K562 (cell line): ENCODE results near the gene SPTBN4. TPM values are rescaled to one million over a fixed set of nuclear protein-coding genes. Genes with fewer than 3 reads are reported as not detected.
A peak's percentile ranks its signal among the peaks of the same experiment; 100 is the strongest.

Experiments
- CBFA2T3 ChIP-seq: fragments of 450-650 bp; IDR thresholded peaks from 2 replicates; pipeline ENCODE4 v1.6.1; 2017
- CEBPZ ChIP-seq: fragments of 150-350 bp; IDR thresholded peaks from 2 replicates; pipeline ENCODE4 v1.6.1; 2014; ENCODE audit warnings: low read depth, mild to moderate bottlenecking, low read length, borderline replicate concordance
- CHD4 ChIP-seq: fragments of 200-600 bp; sonication (generic); IDR thresholded peaks from 3 replicates; pipeline ENCODE4 v1.6.1; 2012; ENCODE audit warnings: low read depth, mild to moderate bottlenecking, mixed read lengths, low read length, inconsistent platforms; ENCODE audit not compliant: insufficient read depth, insufficient replicate concordance, poor library complexity, severe bottlenecking
- ETV6 ChIP-seq, 3 experiments: fragments of 150-350 bp in 1 of 3; sonication (generic) in 1 of 3; formaldehyde crosslinking in 1 of 3; IDR thresholded peaks; 2 replicates each; pipeline versions ENCODE4 v1.6.1 to v1.8.0; 2014 to 2022; ENCODE audit warnings: borderline replicate concordance in 2 of 3, low read depth in 2 of 3, antibody characterized with exemption in 1 of 3, low read length in 1 of 3, mild to moderate bottlenecking in 1 of 3, missing genetic modification reagents in 1 of 3
- GTF2E2 ChIP-seq: fragments of 200-800 bp; sonication (Bioruptor generic); IDR thresholded peaks from 2 replicates; pipeline ENCODE4 v1.6.1; 2016; ENCODE audit warnings: missing genetic modification characterization, missing compliant biosample characterization
- HMG20B ChIP-seq: fragments of 250-450 bp; sonication (Bioruptor Pico); IDR thresholded peaks from 2 replicates; pipeline ENCODE4 v1.5.0; 2021; ENCODE audit warnings: mild to moderate bottlenecking
- JUN ChIP-seq, 2 experiments: sonication (generic) in 1 of 2; formaldehyde crosslinking in 1 of 2; IDR thresholded peaks; 2 replicates each; pipeline versions ENCODE4 v1.6.1 to v1.8.0; 2012 to 2022; ENCODE audit warnings: borderline replicate concordance in 2 of 2, mild to moderate bottlenecking in 2 of 2, improper control_type of control experiment in 1 of 2, low read depth in 1 of 2, low read length in 1 of 2, missing genetic modification reagents in 1 of 2
- JUNB ChIP-seq: fragments of 450-650 bp; formaldehyde crosslinking; conservative IDR thresholded peaks from 2 replicates; pipeline ENCODE4 v1.4.0; 2020; ENCODE audit warnings: mild to moderate bottlenecking
- MTA2 ChIP-seq: fragments of 450-650 bp; IDR thresholded peaks from 2 replicates; pipeline ENCODE4 v1.6.1; 2016; ENCODE audit warnings: low read depth
- RFX1 ChIP-seq: fragments of 450-650 bp; IDR thresholded peaks from 2 replicates; pipeline ENCODE4 v1.6.1; 2016; ENCODE audit warnings: mild to moderate bottlenecking, moderate library complexity
- TBP ChIP-seq: optimal IDR thresholded peaks from 2 replicates; pipeline ENCODE3; 2011; ENCODE audit warnings: low read depth, low read length, improper control_type of control experiment
- THAP7 ChIP-seq: fragments of 250-450 bp; sonication (Bioruptor Pico); IDR thresholded peaks from 2 replicates; pipeline ENCODE4 v1.5.0; 2021
- ZBTB26 ChIP-seq: fragments of 450-650 bp; formaldehyde crosslinking; IDR thresholded peaks from 2 replicates; pipeline ENCODE4 v1.4.0; 2022; ENCODE audit warnings: missing genetic modification characterization
- ZEB2 ChIP-seq: fragments of 450-650 bp; IDR thresholded peaks from 2 replicates; pipeline ENCODE4 v1.6.1; 2016
- ZNF444 ChIP-seq: fragments of 250-450 bp; sonication (Bioruptor Pico); IDR thresholded peaks from 2 replicates; pipeline ENCODE4 v1.4.0; 2020; ENCODE audit warnings: mild to moderate bottlenecking, moderate library complexity
- ZNF609 ChIP-seq: sonication (generic); formaldehyde crosslinking; IDR thresholded peaks from 2 replicates; pipeline ENCODE4 v1.8.1; 2023; ENCODE audit warnings: missing genetic modification reagents, mild to moderate bottlenecking, borderline replicate concordance
- polyA plus RNA-seq, 8 experiments: library from polyadenylated mRNA; depleted of rRNA in 4 of 8; stranded (reverse) in 5 of 8; unstranded in 3 of 8; fragments of >200 nt; fragmentation: Nextera tagmentation in 2 of 8; fragmentation: Illumina TruSeq in 1 of 8; extraction: Ambion mirVana in 2 of 8; extraction: Trizol in 1 of 8; gene quantifications; 2 replicates each; pipeline versions ENCODE4 v1.2.1 to v1.2.3, GENCODE V29; 2011 to 2014; ENCODE audit warnings: inconsistent platforms in 1 of 8, missing spikeins in 1 of 8
- total RNA-seq, 7 experiments: library from RNA; depleted of rRNA in 6 of 7; stranded (reverse); fragments of >200 nt in 6 of 7; fragmentation: Illumina TruSeq in 2 of 7; extraction: Trizol in 2 of 7; gene quantifications; 2 replicates each; pipeline versions ENCODE4 v1.2.1 to v1.2.3, GENCODE V29; 2011 to 2021; ENCODE audit warnings: low replicate concordance in 1 of 7

SPTBN4 gene
- total and polyA plus RNA-seq, 9 of the 15 experiments (the other 6 are each of a cell fraction or from before 2014, with no cell fraction given) = 0.01 to 1.5 (median 0.86) TPM

GRCh38 chr19:40443131-40443999 is 23.4 kb upstream of the SPTBN4 start (continued):
- TF ChIP-seq CHD4 (no peak), JUNB (CRISPR knock-in tag) (no peak), ZNF444 (CRISPR knock-in tag) (no peak), CEBPZ (no peak), ETV6 (IDR thresholded peaks at IDR 0.05; ENCODE audit: borderline replicate concordance in 1 of 2, low read depth in 2 of 2, low read length in 1 of 2) (no peak), ETV6 (CRISPR knock-in tag; IDR thresholded peaks at IDR 0.05; ENCODE audit: borderline replicate concordance) (no peak), JUN (IDR thresholded peaks at IDR 0.05; ENCODE audit: borderline replicate concordance, low read depth, low read length) (no peak), JUN (CRISPR knock-in tag; IDR thresholded peaks at IDR 0.05; ENCODE audit: borderline replicate concordance) (no peak), ZBTB26 (CRISPR knock-in tag) (no peak; the same call in 1 of the 2 replicates), GTF2E2 (tag) (peak; percentile 57; the same call in 1 of the 2 replicates), MTA2 (no peak), TBP (peak; percentile 47), ZEB2 (no peak), CBFA2T3 (peak; percentile 41), RFX1 (no peak), HMG20B (CRISPR knock-in tag) (no peak), ZNF609 (CRISPR knock-in tag) (peak; percentile 2; the same call in 1 of the 2 replicates), THAP7 (no peak)
